ENCODE data around the gene CCR4.
"Not testable (repeated sequence)": the region's sequence is repeated elsewhere in the genome, so short reads cannot be mapped to it uniquely, and the experiment has no call there.

CCR4 gene

GRCh38 chr3:32984918-32985317 lies 33.5 kb downstream of the CCR4 start:
- not testable (repeated sequence) for DNase-seq

GRCh38 chr3:32989171-32989570 lies 37.7 kb downstream of the CCR4 start:
- DNase-seq = no peak

GRCh38 chr3:32990116-32990515 lies 38.7 kb downstream of the CCR4 start:
- DNase-seq = no peak

- no peak for DNase-seq
Observed at GRCh38 chr3:32991781-32992180, 40.3 kb downstream of the CCR4 start.

- DNase-seq = no peak
Observed at GRCh38 chr3:32992310-32992686, 40.9 kb downstream of the CCR4 start.

- DNase-seq = no peak
Observed at GRCh38 chr3:32994045-32994444, 42.6 kb downstream of the CCR4 start.

GRCh38 chr3:32995098-32995497 lies 43.7 kb downstream of the CCR4 start:
- no peak for DNase-seq

GRCh38 chr3:32996048-32996754 lies 44.8 kb downstream of the CCR4 start:
- DNase-seq = no peak

- no peak for DNase-seq
Observed at GRCh38 chr3:32996755-32997091, 45.3 kb downstream of the CCR4 start.

GRCh38 chr3:32998631-32999451 lies 47.4 kb downstream of the CCR4 start:
- DNase-seq = no peak

- DNase-seq = no peak
Observed at GRCh38 chr3:33000691-33001385, 49.4 kb downstream of the CCR4 start.

- DNase-seq = no peak
Observed at GRCh38 chr3:33001889-33002288, 50.4 kb downstream of the CCR4 start.

GRCh38 chr3:33003308-33003707 lies 51.9 kb downstream of the CCR4 start:
- no peak for DNase-seq

GRCh38 chr3:33004205-33004604 lies 52.8 kb downstream of the CCR4 start:
- no peak for DNase-seq

- DNase-seq = no peak
Observed at GRCh38 chr3:33004961-33005360, 53.5 kb downstream of the CCR4 start.

Measured in NCI-H146 (cell line).